CD14-positive monocyte (primary cell): ENCODE results near the gene SESN3. TPM values are rescaled to one million over a fixed set of nuclear protein-coding genes. Genes with fewer than 3 reads are reported as not detected.

Experiments
- DNase-seq, 3 donors: peaks; one replicate each; pipeline ENCODE4 v3.0.0-alpha.2; 2011 to 2022
- H2AFZ ChIP-seq: 2 replicates; pipeline ENCODE4 v1.6.0; 2012; ENCODE audit warnings: mild to moderate bottlenecking, low read depth, low read length, inconsistent platforms; ENCODE audit not compliant: insufficient read depth, poor library complexity, severe bottlenecking
- H3K27ac ChIP-seq, 2 donors: 1 replicate in 1 of 2; 2 replicates in 1 of 2; pipeline ENCODE4 v1.5.1; 2012 to 2013; ENCODE audit warnings: low read length in 2 of 2, control low read depth in 1 of 2, inconsistent platforms in 1 of 2, low read depth in 1 of 2, mild to moderate bottlenecking in 1 of 2
- H3K27me3 ChIP-seq, 2 donors: one replicate each; pipeline versions ENCODE4 v1.6.0 to v1.6.1; 2011 to 2013; ENCODE audit warnings: low read length in 2 of 2; ENCODE audit not compliant: control insufficient read depth in 2 of 2, insufficient read depth in 2 of 2
- H3K36me3 ChIP-seq, 2 donors: replicated peaks in 1 of 2; 1 replicate in 1 of 2; 2 replicates in 1 of 2; pipeline versions ENCODE4 v1.5.1 to v1.6.1; 2012 to 2013; ENCODE audit warnings: low read length in 2 of 2, control low read depth in 1 of 2, inconsistent platforms in 1 of 2, mild to moderate bottlenecking in 1 of 2; ENCODE audit not compliant: insufficient read depth in 2 of 2, control insufficient read depth in 1 of 2
- H3K4me1 ChIP-seq, 2 donors: 1 replicate in 1 of 2; 2 replicates in 1 of 2; pipeline versions ENCODE4 v1.5.1 to v1.6.1; 2012 to 2013; ENCODE audit warnings: low read length in 2 of 2, control low read depth in 1 of 2, inconsistent platforms in 1 of 2, mild to moderate bottlenecking in 1 of 2, moderate library complexity in 1 of 2; ENCODE audit not compliant: insufficient read depth in 2 of 2, control insufficient read depth in 1 of 2
- H3K4me2 ChIP-seq: replicated peaks from 2 replicates; pipeline ENCODE3; 2012; ENCODE audit warnings: low read length, moderate library complexity, mild to moderate bottlenecking; ENCODE audit not compliant: poor library complexity, severe bottlenecking; ENCODE audit errors: extremely low read depth
- H3K4me3 ChIP-seq, 3 experiments: fragments of 200-600 bp in 1 of 3; sonication (generic) in 1 of 3; replicated peaks in 1 of 3; 1 replicate in 2 of 3; 2 replicates in 1 of 3; pipeline ENCODE4 v1.5.1; 2011 to 2013; ENCODE audit warnings: low read length in 3 of 3, mild to moderate bottlenecking in 3 of 3, control low read depth in 2 of 3, low read depth in 2 of 3, inconsistent platforms in 1 of 3, moderate library complexity in 1 of 3
- H3K79me2 ChIP-seq: 2 replicates; pipeline ENCODE4 v1.6.0; 2012; ENCODE audit warnings: mild to moderate bottlenecking, control low read depth, inconsistent platforms, low read length, moderate library complexity; ENCODE audit not compliant: insufficient read depth
- H3K9ac ChIP-seq: 2 replicates; pipeline ENCODE4 v1.6.0; 2017; ENCODE audit warnings: low read length, mild to moderate bottlenecking; ENCODE audit not compliant: insufficient read depth, poor library complexity, severe bottlenecking
- H3K9me3 ChIP-seq, 2 donors: replicated peaks in 1 of 2; 1 replicate in 1 of 2; 2 replicates in 1 of 2; pipeline versions ENCODE4 v1.5.1 to v1.6.1; 2012 to 2013; ENCODE audit warnings: low read length in 2 of 2, control low read depth in 1 of 2; ENCODE audit not compliant: control insufficient read depth in 1 of 2, insufficient read depth in 1 of 2
- H4K20me1 ChIP-seq: 2 replicates; pipeline ENCODE4 v1.6.0; 2012; ENCODE audit warnings: mild to moderate bottlenecking, low read length, control low read depth, moderate library complexity; ENCODE audit not compliant: insufficient read depth
- H3K27ac Mint-ChIP-seq, 7 donors: one replicate each; pipeline ENCODE4 v1.8.0; 2020; ENCODE audit warnings: mild to moderate bottlenecking in 7 of 7, mixed read lengths in 7 of 7, moderate library complexity in 6 of 7, inconsistent platforms in 2 of 7
- H3K27me3 Mint-ChIP-seq, 3 donors: one replicate each; pipeline ENCODE4 v1.8.0; 2021 to 2022; ENCODE audit warnings: low read depth in 3 of 3, mild to moderate bottlenecking in 3 of 3, mixed read lengths in 3 of 3, moderate library complexity in 3 of 3, inconsistent platforms in 1 of 3
- H3K36me3 Mint-ChIP-seq, 2 donors: one replicate each; pipeline ENCODE4 v1.8.0; 2020; ENCODE audit warnings: mixed read lengths in 2 of 2, inconsistent platforms in 1 of 2, mild to moderate bottlenecking in 1 of 2
- H3K4me1 Mint-ChIP-seq: one replicate; pipeline ENCODE4 v1.8.0; 2020; ENCODE audit warnings: mild to moderate bottlenecking, mixed read lengths
- H3K4me3 Mint-ChIP-seq, 2 donors: one replicate each; pipeline ENCODE4 v1.8.0; 2020; ENCODE audit warnings: mild to moderate bottlenecking in 2 of 2, mixed read lengths in 2 of 2, moderate library complexity in 1 of 2
- H3K9me3 Mint-ChIP-seq, 7 donors: one replicate each; pipeline ENCODE4 v1.8.0; 2020 to 2022; ENCODE audit warnings: mixed read lengths in 7 of 7, mild to moderate bottlenecking in 6 of 7, moderate library complexity in 6 of 7, inconsistent platforms in 2 of 7
- CTCF ChIP-seq: fragments of 200-600 bp; IDR thresholded peaks from one replicate; pipeline ENCODE4 v1.8.0; 2022; ENCODE audit warnings: antibody characterized with exemption, mild to moderate bottlenecking
- WGBS: methylation state at CpG from one replicate; pipeline ENCODE4 v1.1.5; 2013; ENCODE audit warnings: missing lambda C conversion rate; ENCODE audit not compliant: insufficient coverage; 5-methylcytosine and 5-hydroxymethylcytosine counted together
- intact Hi-C, 2 donors: fragments of 100-400 bp; cut with micrococcal nuclease; formaldehyde crosslinking; loops; one replicate each; pipeline versions ENCODE4 v1.15.0 to v1.15.1; 2023
- polyA plus RNA-seq, 3 donors: library from polyadenylated mRNA; depleted of rRNA in 1 of 3; unstranded in 2 of 3; stranded (reverse) in 1 of 3; fragments of 300-500 nt in 2 of 3; fragments of >200 nt in 1 of 3; fragmentation: Illumina TruSeq in 2 of 3; gene quantifications; 1 replicate in 2 of 3; 2 replicates in 1 of 3; pipeline ENCODE4 v1.2.3, GENCODE V29; 2012 to 2021

SESN3 gene
- polyA plus RNA-seq, 3 donors: 1.1 to 7.4 (median 1.4) TPM

- TF ChIP-seq CTCF: no peak
- Mint-ChIP-seq H3K9me3 (no peaks in the 10 kb centered on the region), H3K4me3 (no peak overlapping the region), H3K4me1 (peaks cover 42% of the 10 kb centered on the region), H3K27me3 (no peaks in the 10 kb centered on the region), H3K27ac (no peak overlapping the region), H3K36me3 (peaks cover 0 to 1% of the 10 kb centered on the region in 2 donors)
- intact Hi-C loops: no loop called here
- Histone ChIP-seq H4K20me1 (no peaks in the 10 kb centered on the region), H3K9me3 (no peaks in the 10 kb centered on the region), H3K27me3 (no peaks in the 10 kb centered on the region), H3K4me2 (no peak overlapping the region), H3K4me3 (no peak overlapping the region), H3K27ac (no peak overlapping the region), H3K79me2 (no peaks in the 10 kb centered on the region), H3K36me3 (no peaks in the 10 kb centered on the region), H2AFZ (no peak overlapping the region), H3K9ac (no peak overlapping the region), H3K4me1 (peaks cover 35 to 46% of the 10 kb centered on the region in 2 donors)
- WGBS: 100% methylated on average over 1 of the region's 1 CpG
- no peak for DNase-seq
Measured at GRCh38 chr11:95247127-95247684, 16.2 kb upstream of the SESN3 start.

- Histone ChIP-seq H3K4me2 (no peak overlapping the region), H3K9ac (no peak overlapping the region), H3K36me3 (no peaks in the 10 kb centered on the region), H3K27ac (peak overlapping the region in 1 of 2 donors; percentile 68), H3K27me3 (no peaks in the 10 kb centered on the region), H2AFZ (no peak overlapping the region), H3K79me2 (no peaks in the 10 kb centered on the region), H4K20me1 (no peaks in the 10 kb centered on the region), H3K4me1 (peaks cover 46 to 60% of the 10 kb centered on the region in 2 donors), H3K4me3 (no peak overlapping the region), H3K9me3 (no peaks in the 10 kb centered on the region)
- peak in 1 of 3 donors; percentile 56 for DNase-seq
- peaks cover 53% of the 10 kb centered on the region for H3K4me1 Mint-ChIP-seq
- no peaks in the 10 kb centered on the region for H3K27me3 Mint-ChIP-seq
- WGBS: no CpG with 5 or more reads among the region's 1 CpG
- peak overlapping the region; percentile 19 to 96 (median 81) for H3K27ac Mint-ChIP-seq
- intact Hi-C loops: no loop called here
- no peaks in the 10 kb centered on the region for H3K9me3 Mint-ChIP-seq
- H3K4me3 Mint-ChIP-seq: no peak overlapping the region
- no peaks in the 10 kb centered on the region for H3K36me3 Mint-ChIP-seq
- no peak for TF ChIP-seq CTCF
Measured at GRCh38 chr11:95245581-95245980, 14.6 kb upstream of the SESN3 start.
